SKM-1 treated with dmso at 0.1 percent for 144 hours (cell line): Measurements from ENCODE around the gene SPIRE2.
"Not testable (repeated sequence)": the region's sequence is repeated elsewhere in the genome, so short reads cannot be mapped to it uniquely, and the experiment has no call there.

Experiments
- DNase-seq: peaks from one replicate; lab custom pipeline; 2025; ENCODE audit not compliant: unreplicated experiment; lab: John Stamatoyannopoulos, UW

Gene SPIRE2

DNA sequence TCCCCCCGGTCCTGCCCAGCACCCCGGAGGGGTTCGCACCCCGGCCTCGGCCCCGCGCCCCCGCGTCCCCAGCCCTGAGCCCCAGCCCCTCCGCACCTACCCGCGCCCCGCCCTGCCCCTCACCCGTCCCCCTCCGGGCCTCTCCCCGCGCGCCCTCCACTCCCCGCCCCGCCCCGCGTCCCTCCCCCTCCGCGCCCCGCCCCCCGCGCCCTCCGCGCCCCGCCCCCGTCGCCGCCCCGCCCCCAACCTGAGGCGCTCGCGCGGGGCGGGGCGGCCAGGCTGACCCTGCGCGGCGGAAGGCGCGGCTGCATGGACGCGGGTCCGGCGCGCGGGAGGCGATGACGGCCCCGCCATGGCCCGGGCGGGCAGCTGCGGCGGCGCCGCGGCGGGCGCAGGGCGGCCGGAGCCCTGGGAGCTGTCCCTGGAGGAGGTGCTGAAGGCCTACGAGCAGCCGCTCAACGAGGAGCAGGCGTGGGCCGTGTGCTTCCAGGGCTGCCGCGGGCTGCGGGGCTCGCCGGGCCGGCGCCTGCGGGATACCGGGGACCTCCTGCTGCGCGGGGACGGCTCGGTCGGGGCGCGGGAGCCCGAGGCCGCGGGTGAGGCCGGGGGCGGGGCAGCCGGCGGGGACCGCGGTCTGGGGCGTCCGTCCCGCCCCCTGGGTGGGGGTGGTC lies at the start of gene SPIRE2:
Gene SPIRE2 (plus strand): TSS at position 277 of the 671 bp plus-strand sequence. CDS start 76 bp downstream, at position 353.
- DNase-seq = peak; percentile 27

DNA sequence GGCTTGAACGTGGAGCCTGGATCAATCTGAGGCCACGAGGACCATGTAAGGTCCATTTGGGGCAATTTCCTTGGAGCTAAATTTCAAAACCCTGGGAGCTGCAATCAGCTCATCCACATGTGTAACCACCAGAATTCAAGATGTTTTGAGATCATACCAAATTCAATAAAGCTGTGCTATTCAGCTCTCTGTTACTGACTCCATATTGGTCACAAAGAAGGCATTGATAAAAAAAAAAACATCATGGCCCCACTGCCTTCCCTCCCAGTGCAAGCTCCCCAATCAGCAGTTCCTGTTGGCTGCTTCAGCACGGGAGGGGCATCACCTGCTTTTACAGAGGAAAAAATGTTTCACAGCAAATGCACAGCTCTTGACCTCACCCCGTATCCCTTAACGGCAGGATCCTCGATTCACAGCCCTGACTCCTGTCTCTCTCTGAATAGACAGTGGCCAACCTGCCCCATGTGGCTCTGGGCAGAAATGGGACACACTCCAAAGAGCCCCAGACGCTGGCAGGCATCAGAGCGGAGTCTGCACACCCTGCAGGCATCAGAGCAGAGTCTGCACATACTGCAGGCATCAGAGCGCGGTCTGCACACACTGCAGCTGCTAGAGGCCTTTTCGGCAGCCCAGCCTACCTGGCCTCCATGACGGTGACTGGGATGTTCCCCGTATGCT lies 48.9 kb upstream of the SPIRE2 start:
- no peak for DNase-seq

GRCh38 chr16:89779909-89780305 lies 48.4 kb upstream of the SPIRE2 start:
- DNase-seq = no peak

DNA sequence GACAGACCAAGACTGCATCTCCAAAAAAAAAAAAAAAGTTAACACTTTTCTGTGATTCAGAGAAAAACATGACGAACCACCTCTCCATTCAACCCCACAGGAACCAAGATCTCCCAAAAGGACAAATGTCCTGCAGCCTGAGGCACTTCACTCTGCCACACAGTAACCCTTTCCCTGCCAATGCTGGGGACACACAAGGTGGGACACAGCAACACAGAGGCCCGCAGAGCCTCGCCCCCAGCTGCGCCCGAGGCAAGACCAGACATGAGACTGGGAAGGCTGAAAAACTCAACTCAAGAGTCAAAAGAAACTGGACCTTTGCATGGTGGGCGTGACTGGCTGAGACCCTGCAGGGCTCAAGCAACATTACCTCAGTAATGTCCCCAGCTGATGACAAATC lies 45.8 kb upstream of the SPIRE2 start:
- no peak for DNase-seq

DNA sequence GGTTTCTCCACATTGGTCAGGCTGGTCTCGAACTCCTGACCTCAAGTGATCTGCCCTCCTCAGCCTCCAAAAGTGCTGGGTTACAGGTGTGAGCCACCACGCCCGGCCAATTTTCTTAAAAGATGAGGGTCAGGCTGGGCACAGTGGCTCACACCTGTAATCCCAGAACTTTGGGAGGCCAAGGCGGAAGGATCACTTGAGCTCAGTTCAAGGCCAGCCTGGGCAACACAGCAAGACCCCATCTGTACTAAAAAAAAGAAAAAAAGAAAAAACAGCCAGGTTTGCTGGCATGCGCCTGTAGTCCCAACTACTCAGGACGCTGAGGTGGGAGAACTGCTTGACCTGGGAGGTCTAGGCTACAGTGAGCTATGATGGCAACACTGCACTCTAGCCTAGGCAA lies 44.3 kb upstream of the SPIRE2 start:
- not testable (repeated sequence) for DNase-seq

- no peak for DNase-seq
These were observed 43.9 kb upstream of the SPIRE2 start for GRCh38 chr16:89784406-89784805.

GRCh38 chr16:89785523-89786155 lies 42.6 kb upstream of the SPIRE2 start:
- no peak for DNase-seq

- DNase-seq = no peak
These were observed 41.6 kb upstream of the SPIRE2 start for GRCh38 chr16:89786474-89787364.

DNA sequence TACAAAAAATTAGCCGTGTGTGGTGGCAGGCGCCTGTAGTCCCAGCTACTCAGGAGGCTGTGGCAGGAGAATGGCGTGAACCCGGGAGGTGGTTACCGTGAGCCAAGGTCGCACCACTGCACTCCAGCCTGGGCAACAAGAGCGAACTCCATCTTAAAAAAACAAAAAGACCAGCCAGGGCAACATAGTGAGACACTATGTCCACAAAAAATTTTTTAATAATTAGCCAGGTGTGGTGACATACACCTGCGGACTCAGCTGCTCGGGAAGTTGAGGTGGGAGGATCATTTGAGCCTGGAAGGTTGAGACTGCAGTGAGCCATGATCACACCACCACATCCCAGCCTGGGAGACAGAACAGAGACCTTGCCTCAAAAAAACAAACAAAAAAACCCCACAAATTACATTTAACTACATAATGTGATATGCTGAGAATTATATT lies 40.9 kb upstream of the SPIRE2 start:
- no peak for DNase-seq

- no peak for DNase-seq
These were observed 36.8 kb upstream of the SPIRE2 start for GRCh38 chr16:89791278-89791995.

DNA sequence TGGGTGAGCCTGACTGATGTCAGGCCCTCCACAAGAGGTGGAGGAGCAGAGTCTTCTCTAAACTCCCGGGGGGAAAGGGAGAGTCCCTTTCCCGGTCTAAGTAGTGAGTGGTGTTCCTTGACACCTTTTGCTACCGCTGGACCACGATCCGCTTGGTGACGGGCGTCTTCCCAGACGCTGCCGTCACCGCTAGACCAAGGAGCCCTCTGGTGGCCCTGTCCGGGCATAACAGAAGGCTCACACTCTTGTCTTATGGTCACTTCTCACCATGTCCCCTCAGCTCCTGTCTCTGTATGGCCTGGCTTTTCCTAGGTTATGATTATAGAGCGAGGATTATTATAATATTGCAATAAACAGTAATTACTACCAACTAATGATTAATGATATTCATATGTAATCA lies 35.2 kb upstream of the SPIRE2 start:
- DNase-seq = not testable (repeated sequence)

DNA sequence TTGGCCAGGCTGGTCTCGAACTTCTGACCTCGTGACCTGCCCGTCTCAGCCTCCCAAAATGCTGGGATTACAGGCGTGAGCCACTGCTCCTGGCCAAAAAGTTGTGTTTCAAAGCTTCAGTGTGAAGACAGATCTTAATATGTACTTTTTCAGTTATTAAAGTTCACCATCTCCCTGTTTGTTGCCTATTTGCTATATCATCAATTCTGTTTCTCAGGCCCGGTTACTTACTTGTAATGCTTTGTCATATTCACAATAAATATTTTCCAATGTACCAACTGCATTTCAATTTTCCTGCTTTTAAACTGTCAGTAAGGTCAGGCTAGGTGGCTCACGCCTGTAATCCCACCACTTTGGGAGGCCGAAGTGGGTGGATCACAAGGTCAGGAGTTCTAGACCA lies 34.3 kb upstream of the SPIRE2 start:
- no peak for DNase-seq

DNA sequence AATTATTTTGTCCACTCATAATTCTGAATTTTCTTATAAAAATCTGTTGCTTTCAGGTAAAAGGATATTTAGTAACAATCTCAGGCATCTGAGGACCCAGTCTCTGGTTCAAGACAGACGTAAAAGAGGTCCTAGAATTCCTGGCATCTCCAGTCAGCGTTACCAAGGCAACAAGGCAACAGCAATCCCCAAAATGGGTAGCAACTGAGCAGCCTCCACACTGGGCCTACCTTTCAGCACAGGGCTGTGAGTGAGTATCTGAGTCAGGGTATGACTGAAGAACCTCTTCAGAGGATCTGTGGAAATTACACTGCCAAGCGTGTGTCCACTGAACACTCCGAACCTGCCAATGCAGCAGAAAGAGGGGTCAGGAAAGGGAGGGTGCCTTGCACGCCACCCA lies 32.6 kb upstream of the SPIRE2 start:
- no peak for DNase-seq

DNA sequence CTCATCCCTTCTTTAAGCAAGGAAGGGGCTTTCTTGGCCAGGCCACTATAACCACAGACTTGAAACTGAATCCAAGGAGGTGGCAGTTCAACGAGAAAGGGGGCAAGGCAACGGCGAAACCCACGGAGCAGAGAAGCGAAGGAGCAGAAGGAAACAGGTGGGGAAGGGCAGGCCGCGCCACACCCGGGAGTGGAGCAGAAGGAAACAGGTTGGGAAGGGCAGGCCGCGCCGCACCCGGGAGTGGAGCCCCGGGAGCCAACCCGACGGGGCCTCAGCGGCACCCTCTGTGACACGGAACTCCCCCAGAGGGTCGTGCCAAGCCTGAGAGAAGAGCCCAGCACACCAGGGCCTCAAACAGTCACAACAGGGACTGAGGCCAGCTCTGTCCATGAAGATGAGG lies 32.2 kb upstream of the SPIRE2 start:
- no peak for DNase-seq

DNA sequence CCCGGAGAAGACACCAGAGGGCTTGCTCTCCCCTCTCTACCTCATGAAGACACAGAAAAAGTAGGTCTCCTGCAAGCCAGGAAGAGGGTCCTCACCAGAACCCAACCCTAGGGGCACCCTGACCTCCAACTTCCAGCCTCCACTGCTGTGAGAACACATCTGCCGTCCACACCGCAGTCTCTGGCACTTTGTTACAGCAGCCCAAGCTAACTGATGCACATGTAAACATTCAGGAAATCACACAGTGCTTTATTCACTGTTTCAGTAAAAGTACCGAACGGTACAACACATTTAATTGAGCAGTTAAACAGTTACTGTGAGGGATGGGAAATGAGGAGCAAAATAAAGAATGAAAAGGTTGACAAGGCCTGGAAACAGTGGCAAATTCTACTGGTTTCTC lies 30.1 kb upstream of the SPIRE2 start:
- DNase-seq = no peak

- DNase-seq = no peak
These were observed 29.4 kb upstream of the SPIRE2 start for GRCh38 chr16:89798832-89799370.

DNA sequence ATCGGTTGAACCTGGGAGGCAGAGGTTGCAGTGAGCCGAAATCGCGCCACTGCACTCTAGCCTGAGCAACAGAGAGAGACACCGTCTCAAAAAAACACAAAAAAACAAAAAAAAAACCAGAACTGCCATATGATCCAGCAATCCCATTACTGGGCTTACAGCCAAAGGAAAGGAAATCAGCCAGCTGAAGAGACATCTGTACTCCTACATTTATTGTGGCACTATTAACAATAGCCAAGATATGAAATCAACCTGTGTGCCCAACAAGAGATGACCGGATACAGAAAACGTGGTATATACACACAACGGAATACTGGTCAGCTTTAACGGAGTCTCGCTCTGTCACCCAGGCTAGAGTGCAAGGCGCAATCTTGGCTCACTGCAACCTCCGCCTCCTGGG lies 26.5 kb upstream of the SPIRE2 start:
- no peak for DNase-seq

- no peak for DNase-seq
These were observed 23.0 kb upstream of the SPIRE2 start for GRCh38 chr16:89805136-89805905.

GRCh38 chr16:89806589-89807193 lies 21.6 kb upstream of the SPIRE2 start:
- not testable (repeated sequence) for DNase-seq
